Activated T-cell treated with anti-CD3 and anti-CD28 coated beads, Interleukin-2, amount 50 U/mL, for 4 hours (primary cell): Measurements from ENCODE around the gene TMCO4. TPM values are rescaled to one million over a fixed set of nuclear protein-coding genes. Genes with fewer than 3 reads are reported as not detected.

Experiments used
- ATAC-seq, 2 donors: fragments of 200-7000 bp; cut with Tn5 transposase; one replicate each; pipeline ENCODE4 v1.10.0; 2021
- DNase-seq: peaks from one replicate; pipeline ENCODE4 v3.0.0-alpha.2; 2020
- H3K27me3 Mint-ChIP-seq: one replicate; pipeline ENCODE4 v1.8.0; 2021; ENCODE audit warnings: low read depth, mixed read lengths
- H3K36me3 Mint-ChIP-seq: one replicate; pipeline ENCODE4 v1.8.0; 2022; ENCODE audit warnings: mixed read lengths; ENCODE audit not compliant: insufficient read depth
- H3K4me1 Mint-ChIP-seq: one replicate; pipeline ENCODE4 v1.8.0; 2021; ENCODE audit warnings: low read depth, mixed read lengths
- H3K4me3 Mint-ChIP-seq: one replicate; pipeline ENCODE4 v1.8.0; 2021; ENCODE audit warnings: mild to moderate bottlenecking, moderate library complexity, mixed read lengths
- H3K9me3 Mint-ChIP-seq: one replicate; pipeline ENCODE4 v1.8.0; 2021; ENCODE audit warnings: mixed read lengths
- total RNA-seq, 3 donors: library from RNA; stranded (reverse); gene quantifications; one replicate each; pipeline ENCODE4 v1.2.1, GENCODE V29; 2021

The TMCO4 gene
- total RNA-seq, 3 donors from 2014 or later = 10.4 to 16.1 (median 13.2) TPM

GRCh38 chr1:19737104-19737825 is 62.5 kb downstream of the TMCO4 start:
- DNase-seq (no peak), ATAC-seq (no peak)
- Mint-ChIP-seq H3K36me3 (peaks cover 37% of the 10 kb centered on the region), H3K4me3 (no peak overlapping the region), H3K9me3 (no peaks in the 10 kb centered on the region), H3K27me3 (no peaks in the 10 kb centered on the region), H3K4me1 (no peaks in the 10 kb centered on the region)

- no peak for DNase-seq
- H3K27me3 Mint-ChIP-seq = no peaks in the 10 kb centered on the region
- ATAC-seq = no peak
- H3K36me3 Mint-ChIP-seq = peaks cover 45% of the 10 kb centered on the region
- no peak overlapping the region for H3K4me3 Mint-ChIP-seq
- no peaks in the 10 kb centered on the region for H3K4me1 Mint-ChIP-seq
- peaks cover 6% of the 10 kb centered on the region for H3K9me3 Mint-ChIP-seq
These were observed 64.1 kb downstream of the TMCO4 start for GRCh38 chr1:19735440-19736127.

- H3K9me3 Mint-ChIP-seq = peaks cover 9% of the 10 kb centered on the region
- ATAC-seq (no peak), DNase-seq (no peak)
- no peaks in the 10 kb centered on the region for H3K4me1 Mint-ChIP-seq
- peaks cover 44% of the 10 kb centered on the region for H3K36me3 Mint-ChIP-seq
- H3K27me3 Mint-ChIP-seq = no peaks in the 10 kb centered on the region
- H3K4me3 Mint-ChIP-seq = no peak overlapping the region
These were observed 65.2 kb downstream of the TMCO4 start for GRCh38 chr1:19734472-19734999.

- H3K9me3 Mint-ChIP-seq = peaks cover 9% of the 10 kb centered on the region
- ATAC-seq (no peak), DNase-seq (no peak)
- no peak overlapping the region for H3K4me3 Mint-ChIP-seq
- H3K36me3 Mint-ChIP-seq = peaks cover 40% of the 10 kb centered on the region
- H3K27me3 Mint-ChIP-seq = no peaks in the 10 kb centered on the region
- no peaks in the 10 kb centered on the region for H3K4me1 Mint-ChIP-seq
These were observed 65.7 kb downstream of the TMCO4 start for GRCh38 chr1:19734056-19734455.

GRCh38 chr1:19733615-19734014 is 66.1 kb downstream of the TMCO4 start:
- no peaks in the 10 kb centered on the region for H3K27me3 Mint-ChIP-seq
- no peak for DNase-seq
- no peak overlapping the region for H3K4me3 Mint-ChIP-seq
- peaks cover 35% of the 10 kb centered on the region for H3K36me3 Mint-ChIP-seq
- peaks cover 9% of the 10 kb centered on the region for H3K9me3 Mint-ChIP-seq
- no peaks in the 10 kb centered on the region for H3K4me1 Mint-ChIP-seq
- no peak for ATAC-seq

GRCh38 chr1:19731311-19731821 is 68.3 kb downstream of the TMCO4 start:
- no peaks in the 10 kb centered on the region for H3K27me3 Mint-ChIP-seq
- H3K9me3 Mint-ChIP-seq = peaks cover 9% of the 10 kb centered on the region
- DNase-seq (no peak), ATAC-seq (no peak)
- H3K4me3 Mint-ChIP-seq = no peak overlapping the region
- H3K36me3 Mint-ChIP-seq = peaks cover 32% of the 10 kb centered on the region
- H3K4me1 Mint-ChIP-seq = no peaks in the 10 kb centered on the region

- H3K9me3 Mint-ChIP-seq = peaks cover 9% of the 10 kb centered on the region
- no peaks in the 10 kb centered on the region for H3K27me3 Mint-ChIP-seq
These were observed 68.9 kb downstream of the TMCO4 start for GRCh38 chr1:19730793-19731192.

GRCh38 chr1:19730232-19730631 is 69.5 kb downstream of the TMCO4 start:
- H3K4me1 Mint-ChIP-seq = no peaks in the 10 kb centered on the region
- DNase-seq = no peak
- ATAC-seq = no peak
- no peaks in the 10 kb centered on the region for H3K27me3 Mint-ChIP-seq
- peaks cover 28% of the 10 kb centered on the region for H3K36me3 Mint-ChIP-seq
- H3K9me3 Mint-ChIP-seq = peaks cover 9% of the 10 kb centered on the region
- H3K4me3 Mint-ChIP-seq = no peak overlapping the region

More at GRCh38 chr1:19730793-19731192, 68.9 kb downstream of the TMCO4 start:
- DNase-seq (no peak), ATAC-seq (no peak)
- H3K36me3 Mint-ChIP-seq = peaks cover 31% of the 10 kb centered on the region
- no peaks in the 10 kb centered on the region for H3K4me1 Mint-ChIP-seq
- H3K4me3 Mint-ChIP-seq = no peak overlapping the region

- DNase-seq (no peak), ATAC-seq (no peak)
- peaks cover 27% of the 10 kb centered on the region for H3K36me3 Mint-ChIP-seq
- no peaks in the 10 kb centered on the region for H3K27me3 Mint-ChIP-seq
- H3K4me3 Mint-ChIP-seq = no peak overlapping the region
- H3K9me3 Mint-ChIP-seq = peaks cover 9% of the 10 kb centered on the region
- H3K4me1 Mint-ChIP-seq = no peaks in the 10 kb centered on the region
These were observed 71.1 kb downstream of the TMCO4 start for GRCh38 chr1:19728413-19729145.

GRCh38 chr1:19725606-19726005 is 74.1 kb downstream of the TMCO4 start:
- no peak for ATAC-seq
- Mint-ChIP-seq H3K4me3 (no peak overlapping the region), H3K4me1 (no peaks in the 10 kb centered on the region), H3K9me3 (peaks cover 4% of the 10 kb centered on the region), H3K27me3 (no peaks in the 10 kb centered on the region), H3K36me3 (peaks cover 20% of the 10 kb centered on the region)
- DNase-seq = no peak

- Mint-ChIP-seq H3K4me1 (no peaks in the 10 kb centered on the region), H3K36me3 (peaks cover 15% of the 10 kb centered on the region), H3K9me3 (no peaks in the 10 kb centered on the region), H3K4me3 (no peak overlapping the region), H3K27me3 (no peaks in the 10 kb centered on the region)
- ATAC-seq (no peak), DNase-seq (no peak)
These were observed 75.8 kb downstream of the TMCO4 start for GRCh38 chr1:19723874-19724273.

- H3K9me3 Mint-ChIP-seq = no peaks in the 10 kb centered on the region
- DNase-seq (no peak), ATAC-seq (no peak)
- peaks cover 7% of the 10 kb centered on the region for H3K36me3 Mint-ChIP-seq
- H3K4me1 Mint-ChIP-seq = no peaks in the 10 kb centered on the region
- H3K4me3 Mint-ChIP-seq = no peak overlapping the region
- no peaks in the 10 kb centered on the region for H3K27me3 Mint-ChIP-seq
These were observed 78.7 kb downstream of the TMCO4 start for GRCh38 chr1:19720973-19721372.

- no peak overlapping the region for H3K4me3 Mint-ChIP-seq
- DNase-seq (no peak), ATAC-seq (no peak)
- no peaks in the 10 kb centered on the region for H3K27me3 Mint-ChIP-seq
- peaks cover 7% of the 10 kb centered on the region for H3K36me3 Mint-ChIP-seq
- H3K4me1 Mint-ChIP-seq = peaks cover 4% of the 10 kb centered on the region
- no peaks in the 10 kb centered on the region for H3K9me3 Mint-ChIP-seq
These were observed 79.5 kb downstream of the TMCO4 start for GRCh38 chr1:19720174-19720573.

GRCh38 chr1:19717467-19717866 is 82.2 kb downstream of the TMCO4 start:
- no peak for DNase-seq
- Mint-ChIP-seq H3K4me1 (peaks cover 4% of the 10 kb centered on the region), H3K36me3 (peaks cover 12% of the 10 kb centered on the region), H3K4me3 (no peak overlapping the region), H3K27me3 (no peaks in the 10 kb centered on the region), H3K9me3 (no peaks in the 10 kb centered on the region)
- no peak for ATAC-seq
